K562 (cell line): ENCODE measurements around the gene DAD1. TPM values are rescaled to one million over a fixed set of nuclear protein-coding genes. Genes with fewer than 3 reads are reported as not detected.

Experiments used
- ATAC-seq: fragments of 200-7000 bp; cut with Tn5 transposase; 3 replicates; pipeline ENCODE4 v1.9.1; 2020; ENCODE audit warnings: moderate library complexity
- BruUV-seq: library from RNA; stranded (reverse); fragments of 400-500 nt; replicated peaks from 2 replicates; lab custom pipeline; 2021; lab: Mats Ljungman, UMichigan
- CTCF ChIA-PET: fragments of 300-600 bp; formaldehyde crosslinking; extraction: SDS; loops from one replicate; lab custom pipeline; 2021; ENCODE audit warnings: low intra/inter-chr PET ratio; lab: Yijun Ruan, JAX
- POLR2A ChIA-PET: fragments of 300-600, 350-650 bp; sonication (Branson Sonifier 250); formaldehyde crosslinking; extraction: SDS; loops from one replicate; lab custom pipeline; 2021; ENCODE audit warnings: antibody characterized with exemption, inconsistent platforms; lab: Yijun Ruan, JAX
- DNase-seq, 4 experiments: peaks; one replicate each; pipeline versions ENCODE4 v3.0.0 to v3.0.0-alpha.2; 2011 to 2018; ENCODE audit warnings: low spot score in 3 of 4, mixed read lengths in 3 of 4; ENCODE audit errors: extremely low read depth in 1 of 4
- FAIRE-seq: peaks from 2 replicates; lab custom pipeline; 2011; peaks lifted over from hg19 to GRCh38; lab: Jason Lieb, UNC
- H2AFZ ChIP-seq: 2 replicates; pipeline ENCODE4 v1.6.0; 2011; ENCODE audit warnings: low read depth, low read length, control low read depth, inconsistent platforms
- H3K27ac ChIP-seq: fragments of 200-600 bp; 3 replicates; pipeline ENCODE4 v1.8.0; 2011; ENCODE audit warnings: low read depth, mild to moderate bottlenecking, control low read depth, inconsistent platforms, low read length, moderate library complexity, mixed read lengths; ENCODE audit errors: extremely low read depth
- H3K27me3 ChIP-seq, 2 experiments: fragments of 300-600 bp in 1 of 2; 2 replicates in 1 of 2; 3 replicates in 1 of 2; pipeline versions ENCODE4 v1.6.0 to v1.8.0; 2011; ENCODE audit warnings: inconsistent platforms in 2 of 2, low read length in 2 of 2, mild to moderate bottlenecking in 1 of 2, mixed read lengths in 1 of 2, moderate library complexity in 1 of 2; ENCODE audit not compliant: control insufficient read depth in 2 of 2, insufficient read depth in 2 of 2
- H3K36me3 ChIP-seq: fragments of 300-600 bp; 3 replicates; pipeline ENCODE4 v1.8.0; 2011; ENCODE audit warnings: mild to moderate bottlenecking, low read length, inconsistent platforms; ENCODE audit not compliant: control insufficient read depth, insufficient read depth
- H3K4me1 ChIP-seq, 2 experiments: fragments of 200-600 bp in 1 of 2; replicated peaks in 1 of 2; 2 replicates in 1 of 2; 3 replicates in 1 of 2; pipeline versions ENCODE4 v1.5.1 to v1.8.0; 2011; ENCODE audit warnings: inconsistent platforms in 2 of 2, low read length in 2 of 2, mild to moderate bottlenecking in 1 of 2, mixed read lengths in 1 of 2, moderate library complexity in 1 of 2; ENCODE audit not compliant: control insufficient read depth in 2 of 2, insufficient read depth in 2 of 2
- H3K4me2 ChIP-seq: 2 replicates; pipeline ENCODE4 v1.6.1; 2011; ENCODE audit warnings: low read length, control low read depth, inconsistent platforms, mixed read lengths; ENCODE audit not compliant: insufficient read depth
- H3K4me3 ChIP-seq: fragments of 200-600 bp; sonication (generic), shearing (Covaris generic); 2 replicates; pipeline ENCODE4 v1.5.1; 2016; ENCODE audit warnings: control low read depth, inconsistent platforms
- H3K79me2 ChIP-seq: fragments of 200-600 bp; 3 replicates; pipeline ENCODE4 v1.8.0; 2011; ENCODE audit warnings: low read length, inconsistent platforms; ENCODE audit not compliant: control insufficient read depth, insufficient read depth
- H3K9ac ChIP-seq, 2 experiments: 2 replicates each; pipeline versions ENCODE4 v1.6.0 to v1.6.1; 2011; ENCODE audit warnings: low read depth in 2 of 2, low read length in 2 of 2, control low read depth in 1 of 2, inconsistent platforms in 1 of 2, mild to moderate bottlenecking in 1 of 2, mixed read lengths in 1 of 2; ENCODE audit not compliant: insufficient read depth in 1 of 2
- H3K9me1 ChIP-seq: one replicate; pipeline ENCODE4 v1.6.0; 2011; ENCODE audit warnings: inconsistent platforms, mild to moderate bottlenecking, low read length, moderate library complexity; ENCODE audit not compliant: control insufficient read depth, insufficient read depth
- H3K9me3 ChIP-seq: replicated peaks from 2 replicates; pipeline ENCODE4 v1.5.1; 2011; ENCODE audit warnings: low read depth, low read length, inconsistent platforms; ENCODE audit not compliant: control insufficient read depth, insufficient read depth
- H4K20me1 ChIP-seq: replicated peaks from 2 replicates; pipeline ENCODE4 v1.6.1; 2011; ENCODE audit warnings: low read length, inconsistent platforms, mixed read lengths; ENCODE audit not compliant: control insufficient read depth, insufficient read depth
- BCOR ChIP-seq: fragments of 450-650 bp; IDR thresholded peaks from 2 replicates; pipeline ENCODE4 v1.6.1; 2016
- FOXA1 ChIP-seq: fragments of 450-650 bp; IDR thresholded peaks from 2 replicates; pipeline ENCODE4 v1.6.1; 2016; ENCODE audit warnings: mild to moderate bottlenecking, borderline replicate concordance
- HMGN3 ChIP-seq: IDR thresholded peaks from 2 replicates; pipeline ENCODE4 v1.6.1; 2011; ENCODE audit warnings: borderline replicate concordance, low read depth, mild to moderate bottlenecking, mixed read lengths, low read length; ENCODE audit not compliant: insufficient read length; ENCODE audit errors: extremely low read depth
- IRF1 ChIP-seq: sonication (generic); formaldehyde crosslinking; IDR thresholded peaks from 2 replicates; pipeline ENCODE4 v1.8.0; 2022; ENCODE audit warnings: missing genetic modification reagents, mild to moderate bottlenecking, borderline replicate concordance
- NFYB ChIP-seq: IDR thresholded peaks from 2 replicates; pipeline ENCODE4 v1.6.1; 2011; ENCODE audit warnings: mild to moderate bottlenecking, moderate library complexity; ENCODE audit not compliant: insufficient read length; ENCODE audit errors: extremely low read depth
- RBFOX2 ChIP-seq: fragments of 200-400 bp; formaldehyde crosslinking; IDR thresholded peaks from 2 replicates; pipeline ENCODE4 v1.6.1; 2017; ENCODE audit warnings: low read depth, mild to moderate bottlenecking, low read length, moderate library complexity
- SMAD4 ChIP-seq: fragments of 250-450 bp; sonication (Bioruptor Pico); conservative IDR thresholded peaks from 2 replicates; pipeline ENCODE4 v1.8.0; 2021; ENCODE audit warnings: inconsistent platforms, mild to moderate bottlenecking, moderate library complexity
- SMARCA4 ChIP-seq: fragments of 450-650 bp; IDR thresholded peaks from 2 replicates; pipeline ENCODE4 v1.6.1; 2016
- SOX6 ChIP-seq: fragments of 450-650 bp; IDR thresholded peaks from 2 replicates; pipeline ENCODE4 v1.6.1; 2014; ENCODE audit warnings: mild to moderate bottlenecking
- USF1 ChIP-seq: sonication (generic); formaldehyde crosslinking; IDR thresholded peaks from 2 replicates; pipeline ENCODE4 v1.9.0; 2022; ENCODE audit warnings: mild to moderate bottlenecking, missing genetic modification reagents
- ZBTB11 ChIP-seq, 3 experiments: fragments of 200-800 bp in 1 of 3; fragments of 250-450 bp in 1 of 3; fragments of 450-650 bp in 1 of 3; sonication (Bioruptor Pico) in 1 of 3; sonication (Bioruptor generic) in 1 of 3; formaldehyde crosslinking in 1 of 3; IDR thresholded peaks; 2 replicates each; pipeline versions ENCODE4 v1.6.1 to v1.8.0; 2016 to 2022; ENCODE audit warnings: mild to moderate bottlenecking in 2 of 3, missing genetic modification characterization in 2 of 3, missing compliant biosample characterization in 1 of 3, moderate library complexity in 1 of 3
- ZNF133 ChIP-seq: fragments of 250-450 bp; sonication (Bioruptor Pico); IDR thresholded peaks from 2 replicates; pipeline ENCODE4 v1.4.0; 2020; ENCODE audit warnings: mild to moderate bottlenecking
- ZNF444 ChIP-seq: fragments of 250-450 bp; sonication (Bioruptor Pico); IDR thresholded peaks from 2 replicates; pipeline ENCODE4 v1.4.0; 2020; ENCODE audit warnings: mild to moderate bottlenecking, moderate library complexity
- ZNF695 ChIP-seq: fragments of 450-650 bp; formaldehyde crosslinking; IDR thresholded peaks from 2 replicates; pipeline ENCODE4 v1.4.0; 2020; ENCODE audit warnings: mild to moderate bottlenecking, moderate library complexity
- ZNF778 ChIP-seq: fragments of 450-650 bp; formaldehyde crosslinking; IDR thresholded peaks from 2 replicates; pipeline ENCODE4 v1.4.0; 2020; ENCODE audit warnings: mild to moderate bottlenecking, moderate library complexity
- WGBS: fragments of 100-300 bp; shearing (Covaris generic); methylation state at CpG from one replicate; pipeline ENCODE4 v1.1.6; 2016; ENCODE audit warnings: low coverage, mixed read lengths; ENCODE audit not compliant: insufficient coverage; ENCODE audit errors: missing lambda C conversion rate; 5-methylcytosine and 5-hydroxymethylcytosine counted together
- in situ Hi-C: fragments of 300-500 bp; cut with MboI; formaldehyde crosslinking; loops from 4 replicates; pipeline ENCODE4 v1.15.0; 2018; ENCODE audit warnings: inconsistent platforms, mixed read lengths
- intact Hi-C: fragments of 100-400 bp; cut with micrococcal nuclease; formaldehyde crosslinking; loops from 2 replicates; pipeline ENCODE4 v1.14.2; 2022
- polyA plus RNA-seq, 8 experiments: library from polyadenylated mRNA; depleted of rRNA in 4 of 8; stranded (reverse) in 5 of 8; unstranded in 3 of 8; fragments of >200 nt; fragmentation: Nextera tagmentation in 2 of 8; fragmentation: Illumina TruSeq in 1 of 8; extraction: Ambion mirVana in 2 of 8; extraction: Trizol in 1 of 8; gene quantifications; 2 replicates each; pipeline versions ENCODE4 v1.2.1 to v1.2.3, GENCODE V29; 2011 to 2014; ENCODE audit warnings: inconsistent platforms in 1 of 8, missing spikeins in 1 of 8
- total RNA-seq, 7 experiments: library from RNA; depleted of rRNA in 6 of 7; stranded (reverse); fragments of >200 nt in 6 of 7; fragmentation: Illumina TruSeq in 2 of 7; extraction: Trizol in 2 of 7; gene quantifications; 2 replicates each; pipeline versions ENCODE4 v1.2.1 to v1.2.3, GENCODE V29; 2011 to 2021; ENCODE audit warnings: low replicate concordance in 1 of 7

Gene DAD1
- total and polyA plus RNA-seq, 9 of the 15 experiments (the other 6 are each of a cell fraction or from before 2014, with no cell fraction given) = 104 to 617 (median 222) TPM

GRCh38 chr14:22554498-22555383 is 34.3 kb downstream of the DAD1 start:
- H3K36me3 ChIP-seq = no peaks in the 10 kb centered on the region
- DNase-seq (no peak), FAIRE-seq (no peak), ATAC-seq (no peak)
- ChIA-PET CTCF (interaction anchor here (0.7 kb wide), 1 partner anchor 401 kb away, joined by 3 read pairs; no protein-coding TSS in a partner anchor), POLR2A (interaction anchor here (0.6 to 0.7 kb wide), 2 partner anchors 248 to 329 kb away, joined by 4 read pairs; no protein-coding TSS in a partner anchor)
- no TSS peak for BruUV-seq
- no peaks in the 10 kb centered on the region for H3K79me2 ChIP-seq
- no peak overlapping the region for H2AFZ ChIP-seq
- TF ChIP-seq USF1 (CRISPR knock-in tag) (no peak), ZNF444 (CRISPR knock-in tag) (no peak), SMARCA4 (no peak), HMGN3 (no peak), SOX6 (no peak), BCOR (no peak), ZNF695 (CRISPR knock-in tag) (no peak), FOXA1 (no peak), ZNF778 (CRISPR knock-in tag) (no peak), ZBTB11 (CRISPR knock-in tag; IDR thresholded peaks at IDR 0.05) (no peak), ZNF133 (CRISPR knock-in tag) (no peak), SMAD4 (CRISPR knock-in tag) (no peak), NFYB (no peak), IRF1 (CRISPR knock-in tag) (no peak), RBFOX2 (no peak)
- no peaks in the 10 kb centered on the region for H3K27me3 ChIP-seq
- no peaks in the 10 kb centered on the region for H4K20me1 ChIP-seq
- H3K4me3 ChIP-seq = no peak overlapping the region
- H3K9ac ChIP-seq = no peak overlapping the region
- WGBS = 80% methylated on average over 10 of the region's 15 CpGs
- H3K9me3 ChIP-seq = no peaks in the 10 kb centered on the region
- H3K4me2 ChIP-seq = no peak overlapping the region
- intact Hi-C loops = loop anchor here (10.0 kb wide), 1 partner anchor 160 kb away; no protein-coding TSS in a partner anchor
- H3K27ac ChIP-seq = no peak overlapping the region
- H3K9me1 ChIP-seq = no peaks in the 10 kb centered on the region
- H3K4me1 ChIP-seq = peaks cover 21 to 23% of the 10 kb centered on the region in 2 experiments
- in situ Hi-C loops = loop anchor here (10.0 kb wide), 1 partner anchor 170 kb away; no protein-coding TSS in a partner anchor
